Posterior vena cava (tissue), 2 donors: ENCODE measurements around the gene ATP9A. TPM values are rescaled to one million over a fixed set of nuclear protein-coding genes. Genes with fewer than 3 reads are reported as not detected.
"Not testable (repeated sequence)": the region's sequence is repeated elsewhere in the genome, so short reads cannot be mapped to it uniquely, and the experiment has no call there.

Source experiments
- DNase-seq: peaks from one replicate; pipeline ENCODE4 v3.0.0-alpha.2; 2020; ENCODE audit warnings: low spot score
- intact Hi-C, 2 donors: fragments of 100-400 bp; cut with DNase I; formaldehyde crosslinking; loops; one replicate each; pipeline versions ENCODE4 v1.14.1 to v1.14.2; 2022 to 2023
- total RNA-seq, 2 donors: library from RNA; stranded (reverse); fragmentation: NEBNext Ultra II Directional; extraction: Animal tissue kit (Norgen Biotek cat#: 25700); gene quantifications; one replicate each; pipeline ENCODE4 v1.2.1, GENCODE V29; 2021
- donor health status: DM: yes; HTN: yes; CAD: no.
- donor health status: DM: yes; HTN: yes; CAD: no.

ATP9A gene
- total RNA-seq, 2 donors from 2014 or later: 36.6 to 61.2 TPM

- DNase-seq, intact Hi-C loops: not testable (repeated sequence)
Observed at GRCh38 chr20:51685494-51685893, 82.7 kb downstream of the ATP9A start.

- DNase-seq: no peak
- intact Hi-C loops: no loop called here
Observed at GRCh38 chr20:51680067-51680749, 88.0 kb downstream of the ATP9A start.

GRCh38 chr20:51679254-51679921 is 88.8 kb downstream of the ATP9A start:
- DNase-seq: no peak
- intact Hi-C loops: no loop called here

GRCh38 chr20:51678026-51678697 is 90.0 kb downstream of the ATP9A start:
- intact Hi-C loops: no loop called here
- DNase-seq: no peak

- intact Hi-C loops: no loop called here
- no peak for DNase-seq
Observed at GRCh38 chr20:51668947-51669346, 99.2 kb downstream of the ATP9A start.

- intact Hi-C loops: no loop called here
- DNase-seq: no peak
Observed at GRCh38 chr20:51668515-51668914, 99.7 kb downstream of the ATP9A start.

GRCh38 chr20:51667491-51667890 is 100.7 kb downstream of the ATP9A start:
- intact Hi-C loops: no loop called here
- no peak for DNase-seq

GRCh38 chr20:51667002-51667408 is 101.2 kb downstream of the ATP9A start:
- no peak for DNase-seq
- intact Hi-C loops: no loop called here

GRCh38 chr20:51666126-51666525 is 102.1 kb downstream of the ATP9A start:
- intact Hi-C loops: no loop called here
- no peak for DNase-seq

- peak; percentile 25 for DNase-seq
- intact Hi-C loops: no loop called here
Observed at GRCh38 chr20:51665543-51666118, 102.6 kb downstream of the ATP9A start.

GRCh38 chr20:51661609-51662178 is 106.5 kb downstream of the ATP9A start:
- no peak for DNase-seq
- intact Hi-C loops: no loop called here

- intact Hi-C loops: no loop called here
- DNase-seq: no peak
Observed at GRCh38 chr20:51660672-51661608, 107.2 kb downstream of the ATP9A start.

GRCh38 chr20:51659491-51660050 is 108.6 kb downstream of the ATP9A start:
- intact Hi-C loops: no loop called here

GRCh38 chr20:51656726-51657260 is 111.4 kb downstream of the ATP9A start:
- intact Hi-C loops: no loop called here
- no peak for DNase-seq

More at GRCh38 chr20:51659491-51660050, 108.6 kb downstream of the ATP9A start:
- DNase-seq: no peak

- intact Hi-C loops, DNase-seq: not testable (repeated sequence)
Observed at GRCh38 chr20:51656089-51656488, 112.1 kb downstream of the ATP9A start.

- intact Hi-C loops: no loop called here
- DNase-seq: no peak
Observed at GRCh38 chr20:51654495-51654894, 113.7 kb downstream of the ATP9A start.

GRCh38 chr20:51654060-51654459 is 114.1 kb downstream of the ATP9A start:
- intact Hi-C loops: no loop called here
- DNase-seq: no peak

- intact Hi-C loops: no loop called here
Observed at GRCh38 chr20:51653226-51653625, 115.0 kb downstream of the ATP9A start.

More at GRCh38 chr20:51653226-51653625, 115.0 kb downstream of the ATP9A start:
- no peak for DNase-seq
